NOMO-1 treated with dmso at 0.1 percent for 144 hours (cell line): ENCODE results near the gene MPPED2.
"Not testable (repeated sequence)": the region's sequence is repeated elsewhere in the genome, so short reads cannot be mapped to it uniquely, and the experiment has no call there.

Experiments used
- DNase-seq: peaks from one replicate; lab custom pipeline; 2025; ENCODE audit not compliant: unreplicated experiment; lab: John Stamatoyannopoulos, UW

MPPED2 gene

DNA sequence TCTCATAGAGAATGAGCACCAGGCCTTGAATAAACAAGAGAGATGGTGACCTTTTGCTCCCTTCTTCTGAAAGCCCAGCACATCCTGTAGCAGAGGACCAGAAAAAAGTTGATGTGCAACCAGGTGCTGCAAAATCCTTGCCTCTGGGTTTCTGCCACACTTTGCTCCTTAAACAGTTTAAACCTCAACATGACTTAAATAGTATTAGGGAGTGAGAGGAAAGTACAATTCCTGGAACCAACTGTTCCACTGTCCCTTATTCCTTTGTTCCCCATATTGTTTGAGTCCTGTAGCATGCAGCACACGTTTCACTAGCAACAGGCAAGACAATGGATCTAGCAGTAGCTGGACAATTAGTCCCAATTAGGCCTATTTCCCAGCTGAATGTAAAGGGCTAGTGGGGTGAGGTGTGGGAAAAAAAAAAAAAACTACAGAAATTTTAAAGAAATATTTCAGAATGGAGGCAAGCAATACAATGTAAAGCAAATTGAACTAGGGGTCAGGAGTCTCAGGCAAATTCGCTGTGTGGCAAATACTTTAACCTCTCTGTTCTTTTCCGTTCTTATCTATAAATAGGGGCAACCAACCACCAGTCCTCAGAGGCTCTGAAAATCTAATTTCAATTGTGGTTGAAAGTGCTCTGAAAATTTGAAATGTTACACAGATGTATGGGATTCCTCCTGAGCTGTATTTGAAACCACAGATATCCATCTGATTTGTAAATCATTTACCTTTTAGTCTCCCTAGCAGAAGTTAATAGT lies 6.6 kb downstream of the MPPED2 start:
- DNase-seq: no peak

DNA sequence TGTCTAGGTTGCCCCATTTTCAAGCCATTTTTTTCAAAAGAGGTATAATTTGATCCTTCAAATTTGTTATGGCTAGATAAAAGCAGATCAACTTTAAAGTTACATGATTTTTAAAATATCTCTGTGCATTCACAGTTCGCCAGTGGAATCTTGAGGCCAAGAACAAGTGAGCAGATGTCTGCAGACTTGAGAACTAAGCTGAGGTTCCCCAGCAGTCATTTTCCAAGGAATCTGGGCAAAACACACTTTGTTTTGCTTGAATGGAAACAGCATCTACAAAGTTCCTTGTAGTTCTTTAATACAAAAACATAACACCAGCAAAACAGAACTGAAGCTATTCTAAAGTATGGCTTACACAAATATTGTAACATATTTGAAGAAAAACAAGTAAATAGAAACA lies 7.7 kb downstream of the MPPED2 start:
- DNase-seq: no peak

DNA sequence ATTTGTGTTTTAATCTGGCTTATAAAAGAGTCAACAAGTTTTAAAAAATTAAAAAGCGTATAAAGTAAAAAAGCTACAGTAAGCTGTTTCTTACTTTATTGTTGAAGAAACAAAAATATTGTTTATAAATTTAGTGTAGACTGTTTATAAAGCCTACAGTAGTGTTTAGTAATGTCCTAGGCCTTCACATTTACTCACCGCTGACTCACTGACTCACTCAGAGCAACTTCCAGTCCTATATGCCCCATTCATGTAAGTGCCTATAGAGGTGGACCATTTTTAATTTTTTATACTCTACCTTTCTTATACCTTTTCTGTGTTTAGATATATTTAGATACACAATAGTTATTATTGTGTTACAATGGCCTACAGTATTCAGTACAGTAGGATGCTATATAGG lies 12.2 kb downstream of the MPPED2 start:
- no peak for DNase-seq

DNA sequence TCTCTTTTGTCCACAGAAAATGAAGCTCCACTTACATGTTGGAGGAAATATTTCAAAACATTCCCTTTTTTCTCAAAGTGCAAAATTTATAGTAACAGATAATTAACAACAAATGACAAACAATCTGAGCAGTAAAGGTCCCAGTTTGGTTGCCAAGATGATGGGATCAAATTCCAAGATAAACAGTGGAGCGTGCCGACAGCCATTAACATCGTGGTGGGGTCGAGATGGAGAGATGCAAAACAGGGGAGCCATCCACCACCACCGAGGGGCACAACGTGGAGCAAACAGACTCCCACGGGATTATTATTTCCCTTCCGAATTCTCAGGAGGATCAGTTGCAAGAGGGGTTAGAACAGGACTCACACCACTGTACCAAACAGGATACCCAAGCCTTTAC lies 17.2 kb downstream of the MPPED2 start:
- DNase-seq: no peak

DNA sequence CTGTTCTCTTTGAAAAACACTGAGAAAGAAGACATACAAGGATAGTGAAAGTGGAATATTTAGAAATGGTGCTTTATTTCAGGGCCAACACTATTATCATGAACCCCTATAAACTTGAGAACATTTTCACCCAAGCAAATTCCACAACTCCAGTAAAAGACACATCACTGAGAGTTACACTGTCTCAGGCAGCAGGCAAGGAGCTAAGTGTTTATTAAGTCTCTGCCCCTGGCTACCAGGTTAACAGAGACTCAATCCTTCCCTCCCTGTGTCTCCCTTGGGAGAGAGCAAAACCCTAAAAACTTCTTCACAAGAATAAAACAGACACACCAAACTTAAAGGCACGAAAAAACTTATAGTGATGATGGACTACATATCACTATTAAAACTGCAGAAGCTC lies 18.5 kb downstream of the MPPED2 start:
- no peak for DNase-seq

DNA sequence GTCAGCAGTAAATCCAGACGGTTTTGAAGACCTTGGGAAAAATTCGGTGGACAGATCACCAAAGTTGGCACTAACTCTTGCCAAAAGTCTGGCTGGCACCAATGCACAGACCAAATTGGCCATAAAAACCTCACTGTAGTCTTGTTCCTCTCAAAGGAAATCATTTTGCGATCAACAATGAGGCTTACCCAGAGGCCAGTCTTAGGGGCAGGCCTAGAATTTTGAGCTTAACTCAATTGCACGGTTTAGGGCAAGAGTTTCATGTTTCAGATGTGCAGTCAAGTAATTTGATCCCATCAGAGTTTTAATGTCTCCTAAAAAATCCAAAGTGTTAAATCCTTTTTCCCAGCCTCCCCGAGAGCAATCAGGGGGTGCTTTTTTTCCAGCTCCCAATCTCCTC lies 19.0 kb downstream of the MPPED2 start:
- DNase-seq: no peak

DNA sequence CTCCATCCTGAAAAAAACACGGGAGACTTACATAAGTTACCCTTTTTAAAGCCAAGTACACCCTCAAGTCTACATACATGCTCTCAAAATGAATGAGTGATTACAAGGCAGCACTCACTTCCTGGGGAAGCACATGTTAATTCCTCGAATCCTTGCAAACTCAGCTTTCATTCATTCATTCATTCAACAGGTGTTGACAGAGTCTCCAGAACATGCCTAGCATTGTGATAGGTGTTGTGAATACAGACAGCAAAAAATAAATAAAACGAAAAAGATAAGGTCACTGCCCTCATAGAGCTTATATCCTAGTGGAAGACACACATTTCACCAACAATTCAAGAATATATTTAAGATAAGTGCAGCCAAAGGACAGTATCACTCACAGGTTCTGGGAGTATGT lies 19.7 kb downstream of the MPPED2 start:
- DNase-seq: no peak

DNA sequence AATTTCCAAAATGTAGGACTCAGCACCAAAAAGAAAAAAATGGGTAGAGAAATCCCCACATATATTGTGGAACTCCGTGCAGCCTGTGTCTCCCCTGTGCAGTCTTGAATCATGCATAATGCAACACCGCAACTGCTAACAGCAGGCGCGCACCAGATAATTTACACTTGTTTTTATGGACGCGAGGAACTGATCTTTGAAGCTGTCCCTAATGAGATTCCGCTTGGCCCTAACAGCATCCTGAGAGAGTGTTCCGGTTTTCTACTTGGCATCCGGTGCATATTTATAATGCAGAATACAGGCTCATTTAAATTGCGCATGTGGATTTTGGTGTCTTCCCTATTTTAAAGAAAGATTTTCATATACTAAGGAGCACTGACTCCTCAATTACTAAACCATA lies 21.1 kb downstream of the MPPED2 start:
- DNase-seq: no peak

DNA sequence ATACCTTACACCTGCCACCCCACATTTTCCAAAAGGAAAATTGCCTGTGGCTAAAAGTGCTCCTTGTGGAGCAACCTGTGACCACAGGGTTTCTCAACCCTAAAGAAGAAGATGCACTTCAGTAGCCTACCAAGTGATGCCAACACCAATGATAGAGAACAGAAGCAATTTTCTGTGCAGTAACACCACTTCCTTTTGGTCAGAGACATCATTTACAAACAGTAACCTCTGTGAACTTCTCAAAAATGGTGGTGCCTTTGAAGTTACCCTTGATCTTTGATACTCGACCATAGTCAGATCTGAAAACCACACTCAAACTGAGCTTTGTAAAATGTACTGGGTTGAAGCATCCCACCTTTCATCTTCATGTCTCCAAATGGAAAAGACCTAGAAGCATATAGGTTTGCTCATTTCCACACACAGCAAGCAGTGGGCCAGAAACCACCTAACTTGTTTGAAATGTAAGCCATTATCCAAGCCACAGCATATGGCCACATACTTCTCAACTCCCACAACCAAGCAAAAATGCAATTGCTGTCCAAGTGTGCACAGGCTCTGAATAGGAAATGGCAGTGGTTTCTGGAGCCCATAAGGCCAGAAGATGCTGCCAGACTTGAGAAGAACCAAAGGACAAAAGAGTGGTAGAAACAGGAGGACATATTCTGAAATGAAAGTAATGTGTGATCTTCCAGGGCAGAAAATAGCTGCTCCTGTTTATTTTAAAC lies 24.3 kb downstream of the MPPED2 start:
- DNase-seq: no peak

DNA sequence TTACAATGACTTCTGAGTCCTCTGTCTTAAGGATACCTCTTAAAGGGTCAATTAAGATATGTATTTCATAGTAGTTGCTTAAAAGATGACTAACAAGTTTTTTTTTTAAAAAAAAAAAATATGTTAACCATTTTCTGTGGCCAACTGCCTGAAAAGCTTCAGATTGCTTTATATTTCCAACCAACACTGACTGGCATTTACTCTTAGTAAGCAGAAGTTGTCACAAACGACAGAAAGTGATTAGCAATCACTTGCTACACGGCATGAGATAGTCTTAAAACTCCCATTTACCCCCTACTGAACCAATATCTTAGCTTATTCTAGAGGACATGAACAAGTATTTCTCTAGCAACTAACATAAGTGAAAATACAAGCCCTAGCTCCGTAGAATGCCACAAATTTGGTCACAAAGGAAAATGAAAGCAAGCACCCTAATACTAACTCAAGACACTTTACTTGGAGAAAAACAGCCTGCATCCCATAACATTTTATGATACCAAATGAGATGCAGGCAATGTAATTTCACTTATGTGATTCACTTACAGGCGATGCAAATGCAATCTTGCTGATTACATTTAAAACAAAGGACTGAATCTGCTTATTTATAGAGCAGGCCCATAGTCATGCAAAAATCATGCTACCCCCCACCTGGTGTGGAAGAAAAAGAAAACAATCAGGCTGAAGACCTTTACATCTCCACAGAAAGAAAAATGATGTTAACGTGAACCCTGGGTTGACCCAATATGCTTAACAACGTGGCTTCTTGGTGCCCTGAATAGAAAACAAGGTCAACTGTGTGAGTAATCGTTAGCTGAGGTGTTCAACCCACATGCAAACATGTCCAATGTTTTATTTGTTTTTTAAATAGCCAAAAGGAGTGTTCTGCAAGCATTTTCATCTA lies 25.7 kb downstream of the MPPED2 start:
- DNase-seq: no peak

DNA sequence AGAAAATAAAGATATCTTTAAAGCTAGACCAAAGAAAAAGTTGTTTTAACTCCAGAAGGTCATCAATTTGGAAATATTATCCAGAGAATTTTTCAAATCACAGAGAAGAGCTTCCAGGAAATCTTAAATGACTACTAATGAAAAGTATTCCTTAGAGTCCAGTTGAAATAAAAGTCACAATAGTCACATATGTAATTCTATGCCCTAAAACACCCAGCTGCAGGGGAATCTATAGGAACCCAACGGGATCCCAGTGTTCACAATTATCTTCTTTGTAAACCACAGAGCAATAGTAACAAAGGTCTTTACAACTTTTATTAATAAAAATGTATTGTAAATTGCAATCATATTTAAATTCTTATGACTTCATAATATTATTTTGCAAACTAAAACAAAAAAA lies 27.1 kb downstream of the MPPED2 start:
- no peak for DNase-seq

DNA sequence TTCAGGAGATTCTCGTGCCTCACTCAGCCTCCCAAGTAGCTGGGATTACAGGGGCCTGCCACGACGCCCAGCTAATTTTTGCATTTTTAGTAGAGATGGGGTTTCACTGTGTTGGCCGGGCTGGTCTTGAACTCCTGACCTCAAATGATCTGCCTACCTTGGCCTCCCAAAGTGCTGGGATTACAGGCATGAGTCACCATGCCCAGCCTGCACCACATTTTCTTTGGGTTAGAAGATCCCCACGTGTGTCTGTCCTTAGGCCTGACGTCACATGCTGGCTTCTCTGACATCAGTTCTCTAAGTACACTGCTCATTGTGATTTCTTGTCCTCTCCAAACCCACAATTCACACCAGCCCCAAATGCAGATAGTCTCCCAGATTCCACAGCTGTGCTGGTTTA lies 31.6 kb downstream of the MPPED2 start:
- DNase-seq: not testable (repeated sequence)

DNA sequence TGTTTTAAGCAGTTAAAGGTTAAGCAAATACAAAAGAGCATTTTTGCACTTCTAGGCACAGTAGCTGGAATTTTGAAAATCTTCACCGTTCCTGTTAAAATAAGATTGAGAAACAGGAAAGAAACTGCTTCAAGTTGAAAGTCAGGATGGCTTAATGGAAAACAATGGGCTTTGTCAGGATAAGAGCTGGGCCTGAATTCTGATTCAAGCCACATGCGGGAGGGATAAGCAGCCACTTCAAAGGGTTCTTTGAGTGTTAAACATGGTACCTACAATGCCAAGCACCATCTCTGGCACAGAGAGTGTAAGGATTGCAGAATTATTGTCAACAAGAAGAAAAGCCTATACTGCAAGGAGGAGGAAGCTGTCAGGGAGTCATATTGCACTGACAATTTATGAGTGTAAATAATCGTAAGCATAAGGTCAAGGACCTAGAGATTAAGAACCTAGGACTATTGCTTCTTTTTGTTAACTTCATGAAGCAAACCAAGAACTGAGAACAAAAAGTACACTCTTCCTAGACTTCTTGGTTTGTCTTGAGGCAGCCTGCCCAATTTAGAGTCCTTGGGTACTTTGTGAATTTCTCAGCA lies 32.5 kb downstream of the MPPED2 start:
- no peak for DNase-seq

DNA sequence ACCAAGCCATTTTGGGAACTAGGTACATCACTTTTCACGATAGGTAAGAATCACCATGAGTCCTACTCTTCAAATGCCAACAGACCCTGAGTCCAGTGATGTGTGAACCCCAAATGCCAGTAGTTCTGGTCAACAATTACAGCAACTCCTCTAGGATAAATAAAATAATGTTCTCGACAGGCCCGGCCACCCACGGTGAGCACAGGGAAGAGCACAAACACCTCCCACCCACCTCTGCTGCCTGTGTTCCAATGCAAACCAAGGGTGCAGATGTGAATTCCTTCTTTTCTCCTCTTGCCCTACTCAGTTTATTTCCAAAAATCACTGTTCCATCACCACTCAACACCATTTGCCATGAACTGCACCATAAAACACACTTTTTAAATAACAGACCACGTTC lies 33.3 kb downstream of the MPPED2 start:
- no peak for DNase-seq

DNA sequence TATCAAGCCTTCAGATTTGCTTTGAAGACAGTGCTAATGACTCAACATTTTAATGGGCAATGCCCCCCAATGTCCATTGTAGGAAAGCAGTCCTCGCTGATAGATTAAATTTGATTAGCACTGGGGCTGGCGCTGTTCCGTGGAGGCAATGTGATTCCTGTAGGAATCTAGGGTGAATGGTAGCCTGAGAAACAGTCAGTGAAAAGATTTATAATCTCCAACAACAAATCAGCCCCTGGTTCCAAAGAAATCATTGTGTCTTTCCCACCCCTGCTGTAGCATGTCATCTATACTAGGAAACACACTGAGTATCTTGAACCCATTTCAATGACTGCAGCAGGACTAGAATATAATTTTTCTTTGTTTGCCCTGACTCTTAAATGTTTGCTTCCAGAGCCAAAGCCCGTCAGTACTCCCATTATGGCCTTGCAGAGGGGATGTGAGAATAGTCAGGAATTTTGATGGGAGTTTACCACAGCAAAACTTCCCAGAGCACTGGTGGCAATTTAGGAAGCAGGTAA lies 36.1 kb downstream of the MPPED2 start:
- DNase-seq: no peak

DNA sequence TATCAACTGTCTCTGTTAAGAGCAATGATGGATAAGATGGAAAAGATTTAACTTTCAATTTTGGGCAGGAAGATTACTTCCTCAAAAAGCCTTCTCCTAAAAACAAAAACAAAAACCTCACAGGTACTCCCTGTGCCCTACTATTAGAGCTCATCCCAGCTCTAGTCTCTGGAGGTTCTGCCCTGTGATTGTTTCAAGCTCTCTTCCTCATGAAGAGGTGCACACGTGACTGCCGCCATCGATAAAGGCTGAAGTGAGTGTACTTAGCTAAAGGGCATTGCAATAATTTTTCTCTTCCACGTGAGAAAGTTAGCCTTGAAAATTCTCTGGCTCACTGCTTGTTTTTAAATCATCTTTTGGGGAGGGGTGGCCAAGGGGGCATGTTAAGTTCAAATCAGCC lies 36.6 kb downstream of the MPPED2 start:
- DNase-seq: no peak

DNA sequence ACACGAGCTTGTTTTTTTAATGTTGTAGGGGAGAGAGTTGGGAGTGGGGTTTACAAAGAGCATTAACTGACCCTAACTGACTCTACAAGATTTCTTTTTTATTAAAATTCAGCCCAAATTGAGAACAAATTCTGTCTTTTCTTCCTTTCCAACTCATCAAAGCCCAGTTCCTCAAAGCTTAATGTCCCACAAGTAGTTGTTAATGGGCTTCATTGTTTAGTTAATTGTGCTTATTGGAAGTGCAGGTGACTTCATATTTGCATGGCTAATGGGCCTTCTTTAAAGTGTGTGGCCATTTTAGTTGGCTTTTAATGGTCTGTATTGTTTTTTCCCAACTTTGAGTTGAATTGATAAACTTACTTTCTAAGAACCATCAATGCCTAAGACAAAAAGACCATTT lies 39.8 kb downstream of the MPPED2 start:
- no peak for DNase-seq

DNA sequence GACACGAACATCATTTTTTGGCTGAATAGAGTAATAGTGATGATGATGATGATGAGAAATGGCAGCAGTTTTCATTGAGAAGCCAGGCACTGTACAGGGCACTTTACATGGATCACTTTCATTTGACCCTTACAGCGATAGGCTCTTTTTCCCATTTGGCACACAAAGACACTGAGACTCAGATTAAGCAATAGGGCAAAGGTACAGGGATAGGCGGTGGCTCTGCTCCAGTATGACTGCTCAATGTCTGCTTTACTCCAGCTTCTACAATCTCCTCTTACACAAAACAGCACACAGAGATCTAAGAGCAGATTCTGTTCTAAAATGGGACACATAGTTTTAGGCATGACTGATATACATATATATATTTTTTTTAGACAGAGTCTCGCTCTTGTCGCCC lies 40.6 kb downstream of the MPPED2 start:
- no peak for DNase-seq

DNA sequence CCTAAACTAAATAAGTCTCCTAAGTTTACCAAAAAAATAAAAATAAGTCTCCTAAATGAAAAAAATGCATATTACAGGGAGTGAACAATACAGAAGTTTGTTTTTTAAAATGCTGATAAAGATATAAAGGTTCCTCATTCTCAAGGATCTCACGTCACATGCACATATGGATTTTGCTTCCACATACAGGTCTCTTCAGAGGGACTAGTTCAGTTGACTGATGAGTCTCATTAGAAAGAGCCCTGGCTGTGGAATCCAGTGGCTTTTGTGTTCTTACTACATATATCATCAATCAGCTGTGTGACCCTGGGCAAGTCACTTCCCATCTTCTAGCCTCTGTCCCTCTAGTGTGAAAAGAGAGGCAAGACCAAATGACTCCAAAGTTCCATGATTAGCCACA lies 43.1 kb downstream of the MPPED2 start:
- DNase-seq: no peak

DNA sequence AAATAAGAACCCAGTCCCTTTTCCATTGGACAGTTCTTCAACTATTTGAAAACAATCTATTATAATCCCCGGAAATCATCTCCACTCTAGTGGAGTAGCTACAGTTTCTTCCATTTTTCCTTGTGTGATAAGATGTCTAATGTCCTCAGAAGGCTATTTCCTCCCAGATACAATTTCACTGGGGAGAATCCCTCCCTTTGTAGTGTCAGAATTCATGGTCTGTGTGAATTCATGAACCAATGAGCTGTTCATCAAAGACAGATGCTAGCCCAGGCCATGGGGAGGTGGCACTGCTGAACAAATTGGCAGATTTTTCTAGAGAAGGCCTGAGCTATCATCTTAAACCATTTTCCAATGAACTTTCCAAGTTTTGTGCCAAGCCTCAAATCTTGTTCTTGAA lies 45.4 kb downstream of the MPPED2 start:
- no peak for DNase-seq

DNA sequence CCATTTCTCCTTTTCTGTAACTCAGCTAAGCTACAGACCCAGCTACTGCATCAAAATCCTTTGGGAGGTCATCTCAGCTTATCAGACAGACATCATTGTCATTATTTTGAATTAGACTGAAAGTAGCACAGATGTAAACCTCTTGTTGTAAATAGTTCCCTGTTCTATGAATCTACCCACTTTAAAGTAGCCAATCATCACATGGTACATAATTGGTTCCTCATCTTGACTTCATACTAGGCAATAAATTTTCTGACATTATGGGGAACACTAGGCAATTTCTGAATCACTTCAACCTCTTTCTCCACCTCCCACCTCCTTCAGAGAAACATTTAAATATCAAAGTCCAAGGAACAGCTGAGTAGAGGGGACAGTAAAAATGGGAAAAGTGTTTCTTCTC lies 47.9 kb downstream of the MPPED2 start:
- peak; percentile 2 for DNase-seq
